MM.1S (cell line): ENCODE results near the gene ANTKMT.

Experiments used
- DNase-seq: peaks from one replicate; pipeline ENCODE4 v3.0.0-alpha.2; 2015
- H2AFZ ChIP-seq: fragments of 300-600 bp; sonication (generic); 2 replicates; pipeline ENCODE4 v1.6.0; 2016; ENCODE audit warnings: antibody characterized with exemption, low read length
- H3F3A ChIP-seq: fragments of 300-600 bp; sonication (generic); 2 replicates; pipeline ENCODE4 v1.6.1; 2016; ENCODE audit warnings: mild to moderate bottlenecking, antibody characterized with exemption, low read length, moderate library complexity, mixed read lengths; ENCODE audit not compliant: insufficient read depth
- H3K27ac ChIP-seq: fragments of 300-600 bp; sonication (generic); 2 replicates; pipeline ENCODE4 v1.5.1; 2016; ENCODE audit warnings: mild to moderate bottlenecking, low read length
- H3K27me3 ChIP-seq: fragments of 300-600 bp; sonication (generic); replicated peaks from 2 replicates; pipeline ENCODE4 v1.6.0; 2016; ENCODE audit warnings: low read length; ENCODE audit not compliant: insufficient read depth
- H3K36me3 ChIP-seq: fragments of 300-600 bp; sonication (generic); replicated peaks from 2 replicates; pipeline ENCODE4 v1.6.1; 2016; ENCODE audit warnings: mild to moderate bottlenecking, low read length, mixed read lengths; ENCODE audit not compliant: insufficient read depth
- H3K4me1 ChIP-seq: fragments of 300-600 bp; sonication (generic); 2 replicates; pipeline ENCODE4 v1.6.1; 2016; ENCODE audit warnings: low read length, mixed read lengths
- H3K4me2 ChIP-seq: fragments of 300-600 bp; sonication (generic); 2 replicates; pipeline ENCODE4 v1.6.0; 2016; ENCODE audit warnings: low read depth, low read length
- H3K4me3 ChIP-seq: fragments of 300-600 bp; sonication (generic); 2 replicates; pipeline ENCODE4 v1.5.1; 2016; ENCODE audit warnings: low read length, mixed read lengths
- H3K79me2 ChIP-seq: fragments of 300-600 bp; sonication (generic); 2 replicates; pipeline ENCODE4 v1.6.1; 2016; ENCODE audit warnings: mixed run types, low read length, mixed read lengths
- H3K9ac ChIP-seq: fragments of 300-600 bp; sonication (generic); 2 replicates; pipeline ENCODE4 v1.6.1; 2016; ENCODE audit warnings: low read length, mixed read lengths
- H3K9me2 ChIP-seq: fragments of 300-600 bp; sonication (generic); replicated peaks from 2 replicates; pipeline ENCODE4 v1.6.1; 2016; ENCODE audit warnings: mild to moderate bottlenecking, low read length, mixed read lengths; ENCODE audit not compliant: insufficient read depth
- H3K9me3 ChIP-seq: fragments of 300-600 bp; sonication (generic); replicated peaks from 2 replicates; pipeline ENCODE4 v1.6.1; 2016; ENCODE audit warnings: mild to moderate bottlenecking, low read length, mixed read lengths; ENCODE audit not compliant: insufficient read depth
- H4K20me1 ChIP-seq: fragments of 300-600 bp; sonication (generic); 2 replicates; pipeline ENCODE4 v1.6.1; 2016; ENCODE audit warnings: mild to moderate bottlenecking, low read length, moderate library complexity, mixed read lengths; ENCODE audit not compliant: insufficient read depth
- EZH2 ChIP-seq: fragments of 300-600 bp; sonication (generic); optimal IDR thresholded peaks from 2 replicates; pipeline ENCODE3; 2017; ENCODE audit warnings: low read depth, mild to moderate bottlenecking, antibody characterized with exemption, low read length, mixed read lengths
- EZH2phosphoT487 ChIP-seq: fragments of 300-600 bp; sonication (generic); IDR thresholded peaks from 2 replicates; pipeline ENCODE4 v1.6.1; 2018; ENCODE audit warnings: antibody characterized with exemption, low read length
- TF ChIP-seq, protein P1 (sequence below): fragments of 300-600 bp; sonication (generic); IDR thresholded peaks from 2 replicates; pipeline ENCODE4 v1.5.1; 2016; ENCODE audit warnings: antibody characterized with exemption, low read length, mixed read lengths

Gene ANTKMT

DNA sequence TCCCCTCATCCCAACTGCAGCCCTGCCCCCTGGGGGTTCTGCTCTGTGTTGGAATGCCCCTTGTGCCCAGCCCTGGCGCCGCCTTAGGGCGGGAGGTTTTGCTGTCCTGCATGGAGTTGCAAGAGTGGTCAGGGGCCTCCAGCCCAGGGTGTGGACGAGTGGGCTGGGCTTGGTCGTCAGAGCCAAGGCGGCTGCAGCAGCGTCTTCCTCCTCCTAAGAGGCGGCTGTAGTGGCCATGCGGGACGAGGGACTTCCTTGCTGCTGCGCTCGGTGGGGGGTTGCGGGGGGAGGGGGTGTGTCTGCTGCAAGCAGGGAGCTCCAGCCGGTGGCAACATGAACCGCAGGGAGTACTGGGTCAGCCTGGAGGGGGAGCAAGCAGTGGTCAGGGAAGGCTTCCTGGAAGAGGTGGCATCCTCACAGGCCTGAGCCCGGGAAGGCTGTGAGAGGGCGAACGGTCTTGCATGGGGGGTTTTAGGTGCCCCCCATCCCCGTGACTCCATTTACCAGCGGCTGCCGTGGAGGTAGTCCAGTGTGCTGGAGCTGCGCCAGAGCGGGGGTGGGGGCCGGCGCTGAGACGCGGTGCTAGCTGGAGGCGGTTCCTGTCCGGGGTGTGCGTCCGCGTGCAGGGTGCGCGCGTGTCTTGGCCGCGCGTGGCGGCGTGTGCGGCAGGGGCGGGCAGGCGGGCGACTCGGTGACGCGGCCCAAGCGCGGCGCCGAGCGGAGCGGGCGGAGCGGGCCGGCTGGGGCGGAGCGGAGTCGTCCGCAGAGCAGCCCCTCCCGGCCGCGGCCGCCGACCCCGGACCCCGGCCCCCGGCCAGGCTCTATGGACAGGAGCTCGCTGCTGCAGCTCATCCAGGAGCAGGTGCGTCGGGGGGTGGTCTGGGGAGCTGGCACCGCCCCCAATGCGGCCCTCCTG lies 45.7 kb upstream of the ANTKMT start, which contains the start of gene RHBDL1:
TSS of gene RHBDL1 (plus strand) at position 704 of the 916 bp plus-strand sequence. CDS start at position 824, 120 bp downstream.
- H3K4me3 ChIP-seq, result no peak within 1 kb of the TSS
- no peaks in the 10 kb centered on the region; the same call in 1 of the 2 replicates for H3K36me3 ChIP-seq
- H4K20me1 ChIP-seq, result no peaks in the 10 kb centered on the region
- no peak within 1 kb of the TSS for H3K9ac ChIP-seq
- H3K79me2 ChIP-seq, result peaks cover 1% of the 10 kb centered on the region
- DNase-seq, result no peak
- no peak within 1 kb of the TSS for H3K27ac ChIP-seq
- H3K27me3 ChIP-seq, result no peaks in the 10 kb centered on the region
- H3K9me2 ChIP-seq, result no peaks in the 10 kb centered on the region
- TF ChIP-seq EZH2phosphoT487, result no peak
- no peak for TF ChIP-seq EZH2
- TF ChIP-seq, protein P1, sequence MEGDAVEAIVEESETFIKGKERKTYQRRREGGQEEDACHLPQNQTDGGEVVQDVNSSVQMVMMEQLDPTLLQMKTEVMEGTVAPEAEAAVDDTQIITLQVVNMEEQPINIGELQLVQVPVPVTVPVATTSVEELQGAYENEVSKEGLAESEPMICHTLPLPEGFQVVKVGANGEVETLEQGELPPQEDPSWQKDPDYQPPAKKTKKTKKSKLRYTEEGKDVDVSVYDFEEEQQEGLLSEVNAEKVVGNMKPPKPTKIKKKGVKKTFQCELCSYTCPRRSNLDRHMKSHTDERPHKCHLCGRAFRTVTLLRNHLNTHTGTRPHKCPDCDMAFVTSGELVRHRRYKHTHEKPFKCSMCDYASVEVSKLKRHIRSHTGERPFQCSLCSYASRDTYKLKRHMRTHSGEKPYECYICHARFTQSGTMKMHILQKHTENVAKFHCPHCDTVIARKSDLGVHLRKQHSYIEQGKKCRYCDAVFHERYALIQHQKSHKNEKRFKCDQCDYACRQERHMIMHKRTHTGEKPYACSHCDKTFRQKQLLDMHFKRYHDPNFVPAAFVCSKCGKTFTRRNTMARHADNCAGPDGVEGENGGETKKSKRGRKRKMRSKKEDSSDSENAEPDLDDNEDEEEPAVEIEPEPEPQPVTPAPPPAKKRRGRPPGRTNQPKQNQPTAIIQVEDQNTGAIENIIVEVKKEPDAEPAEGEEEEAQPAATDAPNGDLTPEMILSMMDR, result no peak
- no peak within 1 kb of the TSS for H2AFZ ChIP-seq
- H3K9me3 ChIP-seq, result no peaks in the 10 kb centered on the region
- H3K4me1 ChIP-seq, result no peaks in the 10 kb centered on the region
- H3F3A ChIP-seq, result no peaks in the 10 kb centered on the region
- no peak within 1 kb of the TSS for H3K4me2 ChIP-seq

DNA sequence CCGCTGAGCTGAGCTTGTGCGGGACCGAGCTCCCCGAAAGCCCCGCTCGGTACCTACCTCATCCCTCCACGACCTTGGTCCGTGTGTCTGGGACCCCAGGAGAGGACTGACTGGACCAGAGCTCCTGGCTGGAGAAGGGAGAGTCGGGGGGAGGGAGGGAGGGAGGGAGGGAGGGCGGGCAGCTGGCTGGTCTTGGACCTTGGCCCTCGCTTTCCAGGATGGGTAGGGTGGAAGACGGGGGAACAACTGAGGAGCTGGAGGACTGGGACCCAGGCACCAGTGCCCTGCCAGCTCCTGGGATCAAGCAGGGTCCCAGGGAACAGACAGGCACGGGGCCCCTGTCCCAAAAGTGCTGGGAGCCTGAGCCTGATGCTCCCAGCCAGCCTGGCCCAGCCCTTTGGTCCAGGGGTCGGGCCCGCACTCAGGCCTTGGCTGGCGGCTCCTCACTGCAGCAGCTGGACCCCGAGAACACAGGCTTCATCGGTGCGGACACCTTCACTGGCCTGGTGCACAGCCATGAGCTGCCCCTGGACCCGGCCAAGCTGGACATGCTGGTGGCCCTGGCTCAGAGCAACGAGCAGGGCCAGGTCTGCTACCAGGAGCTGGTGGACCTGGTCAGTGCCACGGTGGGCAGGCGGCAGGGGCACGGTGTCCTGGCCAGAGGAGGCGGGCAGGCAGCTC lies 44.9 kb upstream of the ANTKMT start:
- no peak for DNase-seq
- Histone ChIP-seq H3K4me3 (no peak overlapping the region), H3K27ac (no peak overlapping the region), H4K20me1 (no peaks in the 10 kb centered on the region), H3F3A (0 out of 2 replicates have a peak, but pooled peaks cover 4% of the 10 kb centered on the region), H3K36me3 (no peaks in the 10 kb centered on the region; the same call in 1 of the 2 replicates), H3K4me2 (no peak overlapping the region), H3K9ac (no peak overlapping the region), H3K27me3 (no peaks in the 10 kb centered on the region), H3K79me2 (peaks cover 5% of the 10 kb centered on the region), H3K9me2 (no peaks in the 10 kb centered on the region), H2AFZ (no peak overlapping the region), H3K4me1 (0 out of 2 replicates have a peak, but pooled peaks cover 1% of the 10 kb centered on the region), H3K9me3 (no peaks in the 10 kb centered on the region)
- TF ChIP-seq EZH2 (no peak), EZH2phosphoT487 (no peak)
- TF ChIP-seq, protein P1, result no peak

DNA sequence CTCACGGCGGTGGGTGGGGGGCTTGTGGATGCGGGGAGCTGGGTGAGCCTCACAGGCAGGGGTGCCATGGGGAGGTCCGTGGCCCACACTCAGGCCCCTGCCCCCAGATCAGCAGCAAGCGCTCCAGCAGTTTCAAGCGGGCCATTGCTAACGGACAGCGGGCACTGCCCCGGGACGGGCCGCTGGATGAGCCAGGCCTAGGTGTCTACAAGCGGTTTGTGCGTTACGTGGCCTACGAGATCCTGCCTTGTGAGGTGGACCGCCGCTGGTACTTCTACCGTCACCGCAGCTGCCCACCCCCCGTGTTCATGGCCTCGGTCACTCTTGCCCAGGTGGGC lies 44.4 kb upstream of the ANTKMT start:
- no peak overlapping the region for H3K27ac ChIP-seq
- H3K9me2 ChIP-seq, result no peaks in the 10 kb centered on the region
- DNase-seq, result no peak
- no peak overlapping the region for H3K4me2 ChIP-seq
- no peaks in the 10 kb centered on the region for H4K20me1 ChIP-seq
- no peak overlapping the region for H2AFZ ChIP-seq
- H3K79me2 ChIP-seq, result peaks cover 10% of the 10 kb centered on the region
- no peak overlapping the region for H3K4me3 ChIP-seq
- H3K9ac ChIP-seq, result no peak overlapping the region
- peaks cover 6% of the 10 kb centered on the region; the same call in 1 of the 2 replicates for H3K4me1 ChIP-seq
- H3K27me3 ChIP-seq, result no peaks in the 10 kb centered on the region
- H3K9me3 ChIP-seq, result no peaks in the 10 kb centered on the region
- H3K36me3 ChIP-seq, result no peaks in the 10 kb centered on the region; the same call in 1 of the 2 replicates
- no peak for TF ChIP-seq EZH2
- TF ChIP-seq, protein P1, result no peak
- TF ChIP-seq EZH2phosphoT487, result no peak
- 0 out of 2 replicates have a peak, but pooled peaks cover 4% of the 10 kb centered on the region for H3F3A ChIP-seq
